GM12878 (cell line): ENCODE results near the gene MGAT4C. TPM values are rescaled to one million over a fixed set of nuclear protein-coding genes. Genes with fewer than 3 reads are reported as not detected.

ENCODE experiments used
- ATAC-seq: fragments of 200-7000 bp; cut with Tn5 transposase; 3 replicates; pipeline ENCODE4 v1.9.1; 2020; ENCODE audit warnings: mild to moderate bottlenecking, moderate library complexity
- BruUV-seq: library from RNA; stranded (reverse); fragments of 400-500 nt; replicated peaks from 2 replicates; lab custom pipeline; 2021; lab: Mats Ljungman, UMichigan
- CTCF ChIA-PET: fragments of 300-600 bp; sonication (Branson Sonifier 250); formaldehyde crosslinking; extraction: SDS; loops from one replicate; lab custom pipeline; 2021; ENCODE audit warnings: inconsistent platforms; lab: Yijun Ruan, JAX
- POLR2A ChIA-PET: fragments of 350-600 bp; formaldehyde crosslinking; extraction: SDS; loops from one replicate; lab custom pipeline; 2021; ENCODE audit warnings: inconsistent platforms; lab: Charles Lee
- RAD21 ChIA-PET: fragments of 300-600 bp; sonication (Branson Sonifier 250); formaldehyde crosslinking; loops from one replicate; lab custom pipeline; 2023; ENCODE audit warnings: antibody characterized with exemption; ENCODE audit not compliant: unreplicated experiment; lab: Charles Lee
- SMC1A ChIA-PET: fragments of 300-600 bp; sonication (Branson Sonifier 250); formaldehyde crosslinking; loops from one replicate; lab custom pipeline; 2023; ENCODE audit not compliant: unreplicated experiment, uncharacterized antibody; lab: Charles Lee
- DNase-seq: peaks from one replicate; pipeline ENCODE4 v3.0.0-alpha.2; 2011; ENCODE audit warnings: low read depth, low spot score
- FAIRE-seq: peaks from 3 replicates; lab custom pipeline; 2011; peaks lifted over from hg19 to GRCh38; lab: Jason Lieb, UNC
- H2AFZ ChIP-seq: 2 replicates; pipeline ENCODE4 v1.6.0; 2011; ENCODE audit warnings: low read depth, low read length, control low read depth; ENCODE audit not compliant: control insufficient read depth
- H3K27ac ChIP-seq: 2 replicates; pipeline ENCODE4 v1.5.1; 2011; ENCODE audit warnings: control low read depth; ENCODE audit not compliant: control insufficient read depth, insufficient read depth
- H3K27me3 ChIP-seq, 2 experiments: replicated peaks in 1 of 2; 2 replicates each; pipeline versions ENCODE4 v1.6.0 to v1.6.1; 2011; ENCODE audit warnings: low read length in 1 of 2; ENCODE audit not compliant: control insufficient read depth in 2 of 2, insufficient read depth in 2 of 2
- H3K36me3 ChIP-seq, 2 experiments: 2 replicates each; pipeline ENCODE4 v1.5.1; 2011; ENCODE audit warnings: low read length in 1 of 2; ENCODE audit not compliant: control insufficient read depth in 2 of 2, insufficient read depth in 2 of 2
- H3K4me1 ChIP-seq: 2 replicates; pipeline ENCODE4 v1.6.1; 2011; ENCODE audit warnings: mild to moderate bottlenecking, low read length, moderate library complexity, mixed read lengths; ENCODE audit not compliant: control insufficient read depth, insufficient read depth
- H3K4me2 ChIP-seq: 2 replicates; pipeline ENCODE4 v1.6.0; 2011; ENCODE audit warnings: control low read depth; ENCODE audit not compliant: control insufficient read depth, insufficient read depth
- H3K4me3 ChIP-seq: fragments of 200-600 bp; sonication (generic); 2 replicates; pipeline ENCODE4 v1.5.1; 2016
- H3K79me2 ChIP-seq: 2 replicates; pipeline ENCODE4 v1.6.0; 2011; ENCODE audit warnings: low read length; ENCODE audit not compliant: control insufficient read depth, insufficient read depth
- H3K9ac ChIP-seq: 2 replicates; pipeline ENCODE4 v1.8.0; 2011; ENCODE audit warnings: low read length, control low read depth, mixed read lengths; ENCODE audit not compliant: control insufficient read depth, insufficient read depth
- H3K9me3 ChIP-seq: replicated peaks from 3 replicates; pipeline ENCODE4 v1.5.1; 2011; ENCODE audit warnings: mild to moderate bottlenecking, low read length; ENCODE audit not compliant: control insufficient read depth, insufficient read depth
- H4K20me1 ChIP-seq: 2 replicates; pipeline ENCODE4 v1.6.0; 2011; ENCODE audit not compliant: control insufficient read depth, insufficient read depth
- BACH1 ChIP-seq: fragments of 450-650 bp; IDR thresholded peaks from 2 replicates; pipeline ENCODE4 v1.6.1; 2017; ENCODE audit warnings: mild to moderate bottlenecking, borderline replicate concordance
- CBX5 ChIP-seq: sonication (generic); IDR thresholded peaks from 2 replicates; pipeline ENCODE4 v1.6.1; 2016; ENCODE audit warnings: low read depth, moderate library complexity, mild to moderate bottlenecking, inconsistent platforms
- E2F8 ChIP-seq: fragments of 450-650 bp; IDR thresholded peaks from 2 replicates; pipeline ENCODE4 v1.6.1; 2018; ENCODE audit warnings: mild to moderate bottlenecking, low read depth, moderate library complexity; ENCODE audit not compliant: partially characterized antibody
- IRF3 ChIP-seq: fragments of 450-650 bp; IDR thresholded peaks from 2 replicates; pipeline ENCODE4 v1.6.1; 2014; ENCODE audit warnings: mild to moderate bottlenecking
- NBN ChIP-seq: fragments of 450-650 bp; IDR thresholded peaks from 2 replicates; pipeline ENCODE4 v1.6.1; 2016
- PBX3 ChIP-seq: IDR thresholded peaks from 2 replicates; pipeline ENCODE4 v1.6.1; 2011; ENCODE audit warnings: mild to moderate bottlenecking, low read depth, low read length, moderate library complexity; ENCODE audit not compliant: insufficient replicate concordance
- RB1 ChIP-seq: fragments of 450-650 bp; formaldehyde crosslinking; IDR thresholded peaks from 2 replicates; pipeline ENCODE4 v1.6.1; 2017; ENCODE audit warnings: mild to moderate bottlenecking, borderline replicate concordance
- REST ChIP-seq: IDR thresholded peaks from 2 replicates; pipeline ENCODE4 v1.6.1; 2012; ENCODE audit warnings: mild to moderate bottlenecking, low read depth, low read length
- SIN3A ChIP-seq: IDR thresholded peaks from 2 replicates; pipeline ENCODE4 v1.6.1; 2012; ENCODE audit warnings: low read depth, low read length, improper control_type of control experiment
- STAT1 ChIP-seq: fragments of 450-650 bp; conservative IDR thresholded peaks from 2 replicates; pipeline ENCODE4 v1.6.1; 2014; ENCODE audit warnings: antibody characterized with exemption, mild to moderate bottlenecking
- ZBTB40 ChIP-seq: fragments of 450-650 bp; IDR thresholded peaks from 2 replicates; pipeline ENCODE4 v1.6.1; 2016; ENCODE audit warnings: mild to moderate bottlenecking, moderate library complexity, borderline replicate concordance
- WGBS: methylation state at CpG from one replicate; pipeline ENCODE4 v1.1.6; 2016; ENCODE audit warnings: low lambda C conversion rate; ENCODE audit not compliant: insufficient replicate concordance, insufficient coverage; ENCODE audit errors: missing lambda C conversion rate; 5-methylcytosine and 5-hydroxymethylcytosine counted together
- in situ Hi-C: fragments of 300-500 bp; cut with MboI; formaldehyde crosslinking; loops from 9 replicates; pipeline ENCODE4 v1.14.3; 2018; ENCODE audit warnings: mixed read lengths
- intact Hi-C: fragments of 100-400 bp; cut with micrococcal nuclease; formaldehyde crosslinking; loops from one replicate; pipeline ENCODE4 v1.14.2; 2022; ENCODE audit not compliant: unreplicated experiment
- polyA plus RNA-seq, 11 experiments: library from polyadenylated mRNA; depleted of rRNA in 4 of 11; unstranded in 6 of 11; stranded (reverse) in 5 of 11; fragments of >200 nt; fragmentation: Nextera tagmentation in 4 of 11; fragmentation: Illumina TruSeq in 1 of 11; extraction: Ambion mirVana in 4 of 11; extraction: Trizol in 1 of 11; gene quantifications; 1 replicate in 1 of 11; 2 replicates in 10 of 11; pipeline versions ENCODE4 v1.2.1 to v1.2.3, GENCODE V29; 2011 to 2016; ENCODE audit warnings: inconsistent platforms in 2 of 11, missing spikeins in 2 of 11, low read depth in 1 of 11
- total RNA-seq, 4 experiments: library from RNA; depleted of rRNA in 3 of 4; stranded (reverse); fragments of >200 nt in 3 of 4; fragmentation: Illumina TruSeq in 1 of 4; extraction: Trizol in 1 of 4; gene quantifications; 2 replicates each; pipeline versions ENCODE4 v1.2.1 to v1.2.3, GENCODE V29; 2013 to 2021

MGAT4C gene
- total and polyA plus RNA-seq, 10 of the 15 experiments (the other 5 are each of a cell fraction or from before 2014, with no cell fraction given) = not detected

GRCh38 chr12:86260183-86260582 lies 4.0 kb upstream of the MGAT4C start:
- CTCF ChIA-PET = no interaction called here
- RAD21 ChIA-PET = no interaction called here
- no peak overlapping the region for H2AFZ ChIP-seq
- POLR2A ChIA-PET = no interaction called here
- in situ Hi-C loops = no loop called here
- no peaks in the 10 kb centered on the region for H4K20me1 ChIP-seq
- H3K27ac ChIP-seq = no peak overlapping the region
- 0% methylated on average over 2 of the region's 2 CpGs for WGBS
- no TSS peak for BruUV-seq
- no peaks in the 10 kb centered on the region for H3K4me1 ChIP-seq
- no peaks in the 10 kb centered on the region for H3K9me3 ChIP-seq
- SMC1A ChIA-PET = no interaction called here
- H3K36me3 ChIP-seq = no peaks in the 10 kb centered on the region
- intact Hi-C loops = no loop called here
- no peak for DNase-seq
- no peaks in the 10 kb centered on the region for H3K27me3 ChIP-seq
- H3K4me3 ChIP-seq = no peak overlapping the region
- no peak overlapping the region for H3K4me2 ChIP-seq
- no peak overlapping the region for H3K9ac ChIP-seq
- no peak for FAIRE-seq
- no peaks in the 10 kb centered on the region for H3K79me2 ChIP-seq
- no peak for ATAC-seq
- TF ChIP-seq REST (no peak), RB1 (no peak), SIN3A (no peak), BACH1 (no peak), IRF3 (no peak), ZBTB40 (no peak), STAT1 (no peak), PBX3 (no peak), E2F8 (no peak), CBX5 (no peak), NBN (no peak)
